Loucy (cell line): ENCODE data around the gene SLC10A4.

Experiments
- H2AFZ ChIP-seq: fragments of 200-600 bp; sonication (generic); 2 replicates; pipeline ENCODE4 v1.6.0; 2016; ENCODE audit warnings: antibody characterized with exemption, mild to moderate bottlenecking, low read length, moderate library complexity
- H3F3A ChIP-seq: fragments of 200-600 bp; 2 replicates; pipeline ENCODE4 v1.6.0; 2016; ENCODE audit warnings: antibody characterized with exemption, low read depth, mild to moderate bottlenecking
- H3K27me3 ChIP-seq: fragments of 200-600 bp; sonication (generic); 2 replicates; pipeline ENCODE4 v1.6.1; 2014; ENCODE audit warnings: low read length, mild to moderate bottlenecking; ENCODE audit not compliant: insufficient read depth, poor library complexity, severe bottlenecking
- H3K36me3 ChIP-seq: fragments of 200-600 bp; sonication (generic); 2 replicates; pipeline ENCODE4 v1.6.1; 2016; ENCODE audit warnings: low read length; ENCODE audit not compliant: insufficient read depth
- H3K4me1 ChIP-seq: fragments of 200-600 bp; sonication (generic); 2 replicates; pipeline ENCODE4 v1.5.1; 2014; ENCODE audit warnings: low read length, mild to moderate bottlenecking; ENCODE audit not compliant: insufficient read depth, poor library complexity, severe bottlenecking
- H3K4me2 ChIP-seq: fragments of 200-600 bp; sonication (generic); 2 replicates; pipeline ENCODE4 v1.6.0; 2014; ENCODE audit warnings: antibody characterized with exemption, low read length, low read depth, mild to moderate bottlenecking; ENCODE audit not compliant: poor library complexity, severe bottlenecking
- H3K4me3 ChIP-seq: fragments of 200-600 bp; sonication (generic); 2 replicates; pipeline ENCODE4 v1.5.1; 2014; ENCODE audit warnings: low read length, mild to moderate bottlenecking, mixed read lengths; ENCODE audit not compliant: poor library complexity, severe bottlenecking
- H3K79me2 ChIP-seq: fragments of 200-600 bp; sonication (generic); 2 replicates; pipeline ENCODE4 v1.6.1; 2014; ENCODE audit warnings: low read length; ENCODE audit not compliant: insufficient read depth
- H3K9ac ChIP-seq: fragments of 200-600 bp; sonication (generic); 2 replicates; pipeline ENCODE4 v1.6.0; 2014; ENCODE audit warnings: mild to moderate bottlenecking, low read depth, low read length, moderate library complexity; ENCODE audit not compliant: poor library complexity, severe bottlenecking
- H3K9me2 ChIP-seq: fragments of 200-600 bp; sonication (generic); replicated peaks from 2 replicates; pipeline ENCODE4 v1.6.1; 2016; ENCODE audit warnings: low read depth, low read length, mixed read lengths
- H3K9me3 ChIP-seq: fragments of 200-600 bp; sonication (generic); 2 replicates; pipeline ENCODE4 v1.6.1; 2014; ENCODE audit warnings: mild to moderate bottlenecking, antibody characterized with exemption, low read length, low read depth; ENCODE audit not compliant: insufficient read depth
- H4K20me1 ChIP-seq: fragments of 200-600 bp; sonication (generic); 2 replicates; pipeline ENCODE4 v1.6.0; 2014; ENCODE audit warnings: antibody characterized with exemption, low read length, mild to moderate bottlenecking; ENCODE audit not compliant: insufficient read depth, poor library complexity, severe bottlenecking
- EZH2phosphoT487 ChIP-seq: fragments of 200-600 bp; IDR thresholded peaks from 2 replicates; pipeline ENCODE4 v1.6.1; 2018; ENCODE audit warnings: antibody characterized with exemption, mild to moderate bottlenecking, moderate library complexity, borderline replicate concordance
- TF ChIP-seq, protein P1 (sequence below): fragments of 200-600 bp; sonication (generic); conservative IDR thresholded peaks from 2 replicates; pipeline ENCODE4 v1.5.1; 2014; ENCODE audit warnings: mild to moderate bottlenecking, antibody characterized with exemption, low read length

SLC10A4 gene

DNA sequence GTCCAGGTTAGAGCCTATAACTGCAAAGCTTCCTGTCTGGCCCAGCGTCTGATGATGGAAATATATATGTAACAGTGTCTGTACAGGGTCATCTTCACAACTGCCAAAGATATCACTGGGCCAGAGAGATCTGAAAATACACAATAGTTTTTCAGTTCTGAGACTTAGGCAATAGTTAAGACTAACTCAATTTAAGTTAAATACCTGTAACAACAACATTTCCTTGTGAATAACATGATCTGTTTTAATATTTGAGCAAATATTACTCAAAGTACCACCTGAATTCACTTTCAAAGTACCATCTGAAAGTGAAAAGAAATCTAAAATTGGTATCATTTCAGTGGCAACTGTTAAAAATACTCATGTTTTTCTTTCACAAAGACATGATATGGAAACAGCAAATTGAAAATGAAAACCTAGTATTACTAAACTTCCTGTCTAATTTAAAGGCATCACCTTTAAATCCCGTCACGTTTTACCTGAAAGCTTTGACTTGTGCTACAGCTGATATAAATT lies 16.5 kb downstream of the SLC10A4 start:
- Histone ChIP-seq H3K9ac (no peak overlapping the region), H3K9me3 (no peaks in the 10 kb centered on the region), H3K27me3 (no peaks in the 10 kb centered on the region), H3K36me3 (peaks cover 25% of the 10 kb centered on the region), H3F3A (no peaks in the 10 kb centered on the region), H3K4me3 (no peak overlapping the region), H3K4me1 (no peaks in the 10 kb centered on the region), H2AFZ (no peak overlapping the region), H3K79me2 (no peaks in the 10 kb centered on the region), H4K20me1 (no peaks in the 10 kb centered on the region), H3K9me2 (no peaks in the 10 kb centered on the region), H3K4me2 (no peak overlapping the region)
- TF ChIP-seq EZH2phosphoT487, result no peak
- TF ChIP-seq, protein P1, sequence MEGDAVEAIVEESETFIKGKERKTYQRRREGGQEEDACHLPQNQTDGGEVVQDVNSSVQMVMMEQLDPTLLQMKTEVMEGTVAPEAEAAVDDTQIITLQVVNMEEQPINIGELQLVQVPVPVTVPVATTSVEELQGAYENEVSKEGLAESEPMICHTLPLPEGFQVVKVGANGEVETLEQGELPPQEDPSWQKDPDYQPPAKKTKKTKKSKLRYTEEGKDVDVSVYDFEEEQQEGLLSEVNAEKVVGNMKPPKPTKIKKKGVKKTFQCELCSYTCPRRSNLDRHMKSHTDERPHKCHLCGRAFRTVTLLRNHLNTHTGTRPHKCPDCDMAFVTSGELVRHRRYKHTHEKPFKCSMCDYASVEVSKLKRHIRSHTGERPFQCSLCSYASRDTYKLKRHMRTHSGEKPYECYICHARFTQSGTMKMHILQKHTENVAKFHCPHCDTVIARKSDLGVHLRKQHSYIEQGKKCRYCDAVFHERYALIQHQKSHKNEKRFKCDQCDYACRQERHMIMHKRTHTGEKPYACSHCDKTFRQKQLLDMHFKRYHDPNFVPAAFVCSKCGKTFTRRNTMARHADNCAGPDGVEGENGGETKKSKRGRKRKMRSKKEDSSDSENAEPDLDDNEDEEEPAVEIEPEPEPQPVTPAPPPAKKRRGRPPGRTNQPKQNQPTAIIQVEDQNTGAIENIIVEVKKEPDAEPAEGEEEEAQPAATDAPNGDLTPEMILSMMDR, result no peak

DNA sequence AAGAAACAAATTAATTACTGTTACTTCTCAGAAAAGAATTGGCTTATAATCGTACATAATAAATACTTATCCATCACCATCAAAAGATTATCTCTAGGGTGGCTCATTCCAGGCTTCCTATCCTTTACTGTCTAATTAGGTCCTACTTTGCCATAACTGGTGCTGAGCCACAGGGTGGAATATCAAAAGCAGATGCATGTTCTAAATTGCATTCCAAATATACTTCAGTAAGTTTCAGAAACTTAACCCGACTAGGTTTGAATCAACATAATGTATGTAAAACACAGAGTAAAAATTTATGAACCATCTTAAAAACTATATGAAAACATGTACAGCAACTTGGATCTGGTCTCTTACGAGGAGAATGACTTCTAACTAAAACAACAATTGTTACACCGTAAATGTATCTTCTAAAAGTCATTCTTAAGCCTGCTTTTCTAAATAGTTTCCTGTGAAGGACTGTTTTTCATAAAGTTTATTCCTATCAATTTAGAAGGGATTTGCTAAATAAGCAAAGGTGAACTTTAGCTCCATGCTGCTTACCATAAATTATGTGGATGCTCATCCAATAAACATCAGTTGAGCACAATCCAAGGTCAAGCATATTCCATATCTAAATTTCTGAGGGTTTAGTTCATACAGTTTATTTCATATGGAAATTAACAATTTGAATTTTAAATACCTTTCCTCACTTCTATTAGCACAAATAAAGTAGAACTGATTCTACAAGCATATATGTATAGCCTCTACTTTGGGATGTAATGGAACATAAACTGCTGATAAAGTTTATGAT lies 20.3 kb downstream of the SLC10A4 start:
- Histone ChIP-seq H3K27me3 (no peaks in the 10 kb centered on the region), H3K9me3 (no peaks in the 10 kb centered on the region), H3K79me2 (no peaks in the 10 kb centered on the region), H3K36me3 (peaks cover 47% of the 10 kb centered on the region), H3K9ac (no peak overlapping the region), H3K9me2 (no peaks in the 10 kb centered on the region), H3F3A (no peaks in the 10 kb centered on the region), H2AFZ (no peak overlapping the region), H4K20me1 (no peaks in the 10 kb centered on the region), H3K4me1 (no peaks in the 10 kb centered on the region), H3K4me3 (no peak overlapping the region), H3K4me2 (no peak overlapping the region)
- no peak for TF ChIP-seq EZH2phosphoT487
- TF ChIP-seq, protein P1, result no peak

DNA sequence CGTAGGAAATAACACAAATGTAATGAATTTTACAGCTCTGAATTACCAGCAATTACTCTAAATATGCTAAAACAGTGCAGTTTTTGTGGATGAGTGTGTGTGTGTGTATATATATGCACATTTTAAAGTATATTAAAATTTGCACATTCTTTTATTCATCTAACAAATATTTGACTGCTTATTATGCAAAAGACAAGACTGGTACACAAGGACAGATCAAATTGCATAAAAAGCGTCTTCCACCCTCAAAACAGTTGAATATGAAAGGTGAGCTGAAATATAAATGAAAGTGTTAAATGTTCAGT lies 20.8 kb downstream of the SLC10A4 start:
- Histone ChIP-seq H3K9ac (no peak overlapping the region), H2AFZ (no peak overlapping the region)

More for the DNA sequence above, 20.8 kb downstream of the SLC10A4 start:
- no peaks in the 10 kb centered on the region for H3K9me2 ChIP-seq
- H3K9me3 ChIP-seq, result no peaks in the 10 kb centered on the region
- no peaks in the 10 kb centered on the region for H3K27me3 ChIP-seq
- H3K36me3 ChIP-seq, result peaks cover 49% of the 10 kb centered on the region
- H3F3A ChIP-seq, result no peaks in the 10 kb centered on the region
- H3K4me1 ChIP-seq, result no peaks in the 10 kb centered on the region
- TF ChIP-seq, protein P1, result no peak
- TF ChIP-seq EZH2phosphoT487, result no peak
- H3K4me2 ChIP-seq, result no peak overlapping the region
- H3K79me2 ChIP-seq, result no peaks in the 10 kb centered on the region
- no peaks in the 10 kb centered on the region for H4K20me1 ChIP-seq
- H3K4me3 ChIP-seq, result no peak overlapping the region
